Left renal pelvis (tissue), 4 donors: Measurements from ENCODE around the gene MEN1. TPM values are rescaled to one million over a fixed set of nuclear protein-coding genes. Genes with fewer than 3 reads are reported as not detected.
"Not testable (repeated sequence)": the region's sequence is repeated elsewhere in the genome, so short reads cannot be mapped to it uniquely, and the experiment has no call there.

Source experiments
- DNase-seq, 4 donors: peaks; one replicate each; pipeline ENCODE4 v3.0.0-alpha.2; 2013; ENCODE audit warnings: low read depth in 4 of 4, low spot score in 3 of 4
- polyA plus RNA-seq, 4 donors: library from polyadenylated mRNA; unstranded; fragments of 120-200 nt; gene quantifications; one replicate each; pipeline ENCODE4 v1.2.1, GENCODE V29; 2013; ENCODE audit not compliant: insufficient read length in 4 of 4

Gene MEN1
- polyA plus RNA-seq, 4 donors: 31.4 to 50.8 (median 36.5) TPM

DNA sequence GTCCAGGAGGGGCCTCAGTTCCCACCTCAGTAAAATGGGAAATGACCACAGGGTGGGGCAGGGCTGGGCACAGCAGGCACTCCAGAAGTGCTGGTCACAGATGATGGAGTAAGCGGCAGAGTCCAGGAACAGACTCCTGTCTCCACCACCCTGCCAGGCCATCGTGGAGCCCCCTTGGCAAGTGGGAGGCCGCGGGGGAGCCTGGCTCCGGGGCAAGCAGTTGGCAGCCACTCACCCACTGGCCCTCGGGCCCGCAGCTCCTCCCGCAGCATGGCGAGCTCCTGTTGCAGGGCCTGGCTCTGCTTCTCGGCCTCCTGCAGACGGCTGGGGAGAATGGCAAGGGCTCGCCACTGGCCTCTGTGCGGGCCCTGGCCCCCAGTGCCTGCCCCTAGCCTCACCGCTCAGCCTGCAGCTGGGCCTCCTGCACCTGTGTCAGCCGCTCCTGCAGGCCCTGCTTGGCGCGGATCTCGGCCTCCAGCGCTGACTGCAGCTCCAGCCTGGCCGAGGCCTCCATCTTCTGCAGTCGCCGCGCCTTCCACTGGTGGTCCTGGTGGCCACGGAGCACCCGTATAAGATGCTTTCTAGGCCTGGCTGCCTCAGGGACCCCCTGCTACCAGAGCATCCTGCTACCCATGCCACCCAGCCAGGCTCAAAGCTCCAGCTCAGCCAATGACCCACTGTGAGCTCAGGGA is 23.8 kb upstream of the MEN1 start:
- DNase-seq: no peak

DNA sequence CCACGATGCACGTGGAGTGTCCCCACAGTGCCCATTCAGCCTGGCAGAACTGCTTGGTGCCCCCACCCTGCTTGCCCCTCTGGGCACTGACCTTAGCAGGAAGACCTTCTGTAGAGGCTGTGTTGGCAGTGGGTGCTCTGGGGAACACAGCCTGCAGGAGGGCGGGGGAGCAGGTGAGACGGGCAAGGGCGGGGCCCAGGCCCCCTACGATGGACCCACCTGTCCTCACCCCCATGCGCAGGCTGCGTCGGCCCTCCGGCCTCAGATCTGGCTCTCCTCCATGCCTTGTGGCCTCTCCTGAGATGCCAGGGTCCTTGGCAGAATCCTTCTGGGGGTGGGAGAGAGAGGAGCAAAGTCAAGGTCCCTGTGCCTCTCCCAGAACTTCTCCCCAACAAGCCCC is 23.2 kb upstream of the MEN1 start:
- DNase-seq: no peak

DNA sequence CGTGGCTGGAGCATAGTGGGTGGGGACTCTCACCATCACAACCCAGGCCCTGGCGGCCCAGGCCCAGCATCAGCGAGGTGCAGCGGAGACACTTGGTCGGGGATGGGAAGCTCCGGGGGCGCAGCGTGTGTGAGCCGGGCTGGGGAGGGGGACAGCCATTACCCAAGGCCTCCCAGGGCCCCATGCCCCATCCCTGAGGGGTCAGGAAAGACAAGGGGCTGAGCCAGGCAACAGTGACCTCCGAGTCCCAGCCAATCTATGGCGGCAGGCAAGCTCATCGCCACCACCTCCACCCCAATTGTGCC is 22.8 kb upstream of the MEN1 start:
- no peak for DNase-seq

DNA sequence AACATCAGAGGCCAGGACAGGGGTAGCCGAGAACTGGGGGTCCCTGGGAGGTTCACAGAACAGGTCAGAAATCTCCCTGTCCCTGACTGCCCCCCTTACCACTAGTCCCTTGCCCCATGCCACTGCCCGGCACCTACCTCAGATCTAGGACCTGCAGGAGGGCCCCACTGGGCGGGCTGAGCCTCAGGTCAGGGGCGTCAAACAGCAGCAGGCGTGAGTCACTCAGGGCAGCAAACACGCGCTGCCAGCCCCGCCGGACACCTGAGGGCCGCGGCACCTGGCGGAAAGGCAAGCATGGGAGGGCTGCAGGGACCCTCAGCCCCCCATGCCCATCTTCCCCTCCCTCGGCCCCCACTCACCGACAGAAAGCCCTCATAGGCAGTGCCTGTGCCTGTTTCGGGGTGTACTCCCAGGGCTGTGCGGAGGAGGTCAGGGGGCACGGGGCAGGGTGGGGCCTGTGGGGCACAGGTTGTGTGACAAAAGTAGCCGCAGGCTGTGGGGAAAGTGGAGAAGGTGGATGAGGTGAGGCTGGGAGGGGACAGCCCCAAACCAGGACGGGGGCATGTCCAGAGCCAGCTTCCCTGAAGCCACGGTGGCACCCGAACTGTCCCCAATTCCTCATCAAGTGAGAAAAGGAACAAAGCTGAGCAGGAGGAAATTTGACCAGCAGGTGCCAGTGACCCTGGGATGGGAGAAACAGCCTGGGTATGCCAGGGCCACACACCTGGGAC is 22.3 kb upstream of the MEN1 start:
- DNase-seq: no peak

DNA sequence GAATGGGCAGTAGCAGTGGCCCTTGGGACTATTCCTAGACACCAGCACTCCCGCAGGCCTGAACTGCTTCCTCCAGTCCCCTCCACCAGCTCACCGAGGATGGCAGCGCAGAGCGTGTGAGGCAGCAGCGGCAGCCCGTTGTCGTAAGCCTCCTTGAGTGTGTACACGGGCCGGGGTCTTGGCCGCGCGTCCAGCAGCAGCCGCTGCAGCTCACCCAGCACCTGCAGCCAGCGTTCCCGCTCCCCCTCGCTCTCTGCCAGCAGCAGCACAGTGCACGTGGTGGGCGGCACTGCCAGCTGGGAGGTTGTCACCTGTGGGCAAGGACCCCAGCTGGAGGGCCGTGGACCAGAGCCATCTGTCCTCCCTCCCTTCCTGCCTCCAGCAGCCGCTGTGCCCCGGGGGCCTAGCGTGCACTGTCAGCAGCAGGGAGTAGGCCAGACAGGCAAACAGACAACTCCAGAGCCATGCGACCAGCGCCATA is 21.1 kb upstream of the MEN1 start:
- DNase-seq: no peak

DNA sequence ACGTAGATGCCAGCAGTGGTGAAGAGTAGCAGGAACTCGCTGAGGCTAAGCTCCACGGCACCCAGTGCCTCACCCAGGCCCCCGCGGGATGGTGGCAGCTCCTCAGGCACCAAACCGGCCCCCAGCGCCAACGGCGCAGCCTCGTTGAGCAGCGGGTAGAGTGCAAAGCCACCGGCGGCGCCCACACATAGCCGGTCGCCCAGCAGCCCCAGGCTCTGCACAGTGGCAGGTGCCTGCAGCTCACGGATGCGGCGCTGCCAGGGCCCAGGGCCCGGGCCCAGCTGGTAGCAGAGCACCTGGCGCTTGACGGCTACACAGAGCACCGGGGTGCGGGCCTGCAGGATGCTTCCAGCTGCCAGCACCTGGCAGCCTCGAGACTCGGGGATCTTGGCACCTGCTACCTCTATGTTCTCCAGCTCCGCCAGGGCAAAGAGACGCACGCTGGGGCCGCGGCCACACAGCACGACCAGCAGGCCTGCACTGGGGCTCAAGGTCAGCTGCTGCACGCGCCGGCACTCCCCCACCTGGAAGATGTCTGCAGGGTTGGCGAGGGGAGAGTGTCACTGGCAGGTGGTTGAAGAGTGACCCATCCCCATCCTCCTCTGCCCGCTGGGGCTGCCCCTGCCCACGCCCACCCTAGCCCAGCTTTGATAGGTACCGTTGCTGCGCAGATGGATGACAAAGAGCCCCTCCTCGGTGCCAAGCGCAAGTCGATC is 19.3 kb upstream of the MEN1 start:
- DNase-seq: no peak

DNA sequence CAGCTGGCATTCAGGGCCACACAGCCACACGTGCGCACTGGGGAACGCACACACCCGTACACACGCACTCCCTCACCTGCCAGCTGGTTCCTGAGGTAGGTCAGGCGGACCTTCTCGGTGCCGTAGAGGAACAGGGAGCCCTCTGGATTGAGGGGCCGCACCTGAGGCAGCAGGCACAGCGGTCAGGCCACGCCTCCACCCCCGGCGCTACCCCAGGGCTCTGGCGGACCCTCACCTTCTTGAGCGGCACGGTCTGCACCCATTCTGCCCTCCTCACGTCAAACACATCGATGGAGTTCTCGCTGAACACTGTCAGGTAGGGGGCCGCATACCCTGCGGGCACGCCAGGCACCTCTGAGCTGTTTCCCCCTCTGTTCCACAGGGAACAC is 17.1 kb upstream of the MEN1 start:
- no peak for DNase-seq

DNA sequence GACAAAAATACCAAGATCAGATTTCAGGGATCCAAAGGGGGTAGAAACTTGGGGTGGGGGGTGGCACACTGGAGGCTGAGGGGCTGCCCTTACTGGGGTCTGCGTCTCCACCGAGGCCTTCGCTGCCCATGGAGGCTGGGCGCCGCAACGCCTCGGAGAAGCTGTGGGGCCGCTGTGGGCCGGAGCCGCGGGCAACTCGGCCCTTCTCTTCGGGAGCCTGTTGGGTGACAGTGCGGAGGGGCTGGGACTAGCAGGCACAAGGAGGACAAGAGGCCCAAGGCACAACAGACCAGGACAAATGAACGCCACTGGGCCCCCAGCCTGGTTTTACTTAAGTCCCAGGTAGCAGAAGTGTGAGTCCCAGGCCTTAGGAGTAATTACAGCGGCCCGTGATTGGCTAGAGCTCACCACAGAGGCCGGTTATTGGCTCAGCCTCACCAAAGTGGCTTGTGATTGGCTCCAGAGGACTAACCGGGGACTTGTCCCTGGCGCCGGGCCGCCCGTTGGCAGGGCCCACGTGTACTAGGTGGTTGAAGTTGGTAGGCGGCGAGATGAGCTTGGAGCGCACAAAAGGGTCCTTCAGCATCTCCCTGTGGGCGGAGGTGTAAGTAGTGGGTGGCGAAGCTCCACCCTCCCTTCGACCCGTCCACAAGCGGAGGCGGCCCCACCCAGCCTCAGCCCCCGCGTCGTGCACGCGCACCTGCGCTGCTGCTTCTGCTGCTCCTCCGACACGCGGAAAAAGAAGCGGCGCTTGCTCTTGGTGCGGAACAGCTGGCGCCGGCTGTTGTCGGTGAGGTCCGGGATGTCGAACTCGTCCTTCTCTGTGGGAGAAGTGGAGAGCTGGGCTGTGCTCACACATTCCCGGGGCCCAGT is 16.5 kb upstream of the MEN1 start:
- DNase-seq: no peak

DNA sequence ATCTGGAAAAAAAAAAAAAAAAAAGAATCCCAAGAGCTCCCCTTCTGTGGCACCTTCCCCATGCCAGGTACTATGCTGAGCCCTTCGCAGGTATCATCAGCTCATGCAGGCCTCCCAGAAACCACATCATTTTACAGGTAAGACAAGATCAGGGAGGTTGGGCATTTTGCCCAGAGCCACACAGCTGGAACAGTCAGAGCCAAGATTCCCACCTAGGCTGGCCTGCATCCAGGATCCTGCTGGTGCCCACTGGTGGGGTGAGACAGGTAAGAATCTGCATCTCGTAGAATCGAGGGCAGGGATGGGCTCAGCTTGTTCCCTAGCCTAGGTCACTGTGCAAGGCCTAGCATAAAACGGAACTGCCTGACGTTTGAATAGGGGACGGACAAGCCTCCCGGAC is 15.7 kb upstream of the MEN1 start:
- no peak for DNase-seq

DNA sequence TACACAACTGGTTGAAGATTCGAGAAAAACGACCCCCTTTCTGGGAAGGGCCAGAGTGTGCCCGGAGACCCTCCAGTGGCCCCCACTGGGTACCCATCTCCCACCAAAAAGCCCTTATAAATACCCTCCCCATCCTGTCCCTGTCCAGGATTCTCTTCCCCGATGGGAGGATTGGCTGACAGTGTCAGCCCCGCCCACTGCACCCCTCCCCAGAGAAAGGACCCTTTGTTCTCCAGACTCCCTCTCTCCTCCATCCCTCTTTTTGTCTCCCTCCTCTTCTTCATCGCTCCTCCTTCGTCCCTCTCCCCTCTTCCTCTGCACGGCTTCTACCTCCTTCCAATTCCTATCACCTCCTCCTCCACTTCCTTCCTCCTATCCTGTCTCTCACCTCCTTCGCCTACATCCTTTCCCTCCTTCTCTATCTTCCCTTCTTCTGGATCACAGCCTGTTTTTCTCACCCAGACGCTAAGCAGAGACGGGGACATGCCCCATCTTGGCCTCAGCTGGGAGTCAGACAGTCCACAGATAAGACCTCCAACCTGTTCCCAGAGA is 13.3 kb upstream of the MEN1 start:
- DNase-seq: no peak

DNA sequence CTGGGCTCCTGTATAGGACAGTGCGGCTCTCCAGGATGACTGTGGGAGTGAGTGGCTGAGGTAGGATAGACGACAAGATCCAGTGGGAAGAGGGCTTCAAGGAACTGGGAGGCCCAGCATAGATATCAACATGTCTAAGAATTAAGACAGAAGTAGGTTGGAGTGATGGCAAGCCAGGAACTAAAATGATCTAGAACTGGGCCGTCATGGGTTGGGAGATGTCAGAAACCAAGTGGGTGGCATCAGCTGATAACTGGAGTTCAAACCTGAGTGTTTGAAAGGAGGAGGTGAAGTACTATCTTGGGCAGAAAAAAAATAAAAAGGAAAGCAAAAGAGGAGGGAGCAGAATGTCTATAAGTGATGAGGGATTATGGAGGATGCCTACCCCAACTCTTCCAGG is 7.1 kb upstream of the MEN1 start:
- no peak for DNase-seq

DNA sequence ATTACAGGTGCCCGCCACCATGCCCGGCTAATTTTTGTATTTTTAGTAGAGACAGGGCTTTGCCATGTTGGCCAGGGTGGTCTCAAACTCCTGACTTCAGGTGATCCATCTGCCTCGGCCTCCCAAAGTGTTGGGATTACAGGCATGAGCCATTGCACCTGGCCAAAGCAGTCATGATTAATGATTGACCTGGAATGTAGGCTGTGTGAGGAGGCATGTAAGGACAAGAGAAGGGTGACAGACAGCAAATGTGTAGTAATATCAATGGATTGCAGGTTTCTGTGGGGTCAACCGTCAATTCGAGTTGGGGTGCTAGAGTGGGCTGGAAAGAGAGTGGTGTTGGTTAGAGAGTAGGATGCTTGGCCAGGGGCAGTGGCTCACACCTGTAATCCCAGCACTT is 5.1 kb upstream of the MEN1 start:
- DNase-seq: not testable (repeated sequence)

DNA sequence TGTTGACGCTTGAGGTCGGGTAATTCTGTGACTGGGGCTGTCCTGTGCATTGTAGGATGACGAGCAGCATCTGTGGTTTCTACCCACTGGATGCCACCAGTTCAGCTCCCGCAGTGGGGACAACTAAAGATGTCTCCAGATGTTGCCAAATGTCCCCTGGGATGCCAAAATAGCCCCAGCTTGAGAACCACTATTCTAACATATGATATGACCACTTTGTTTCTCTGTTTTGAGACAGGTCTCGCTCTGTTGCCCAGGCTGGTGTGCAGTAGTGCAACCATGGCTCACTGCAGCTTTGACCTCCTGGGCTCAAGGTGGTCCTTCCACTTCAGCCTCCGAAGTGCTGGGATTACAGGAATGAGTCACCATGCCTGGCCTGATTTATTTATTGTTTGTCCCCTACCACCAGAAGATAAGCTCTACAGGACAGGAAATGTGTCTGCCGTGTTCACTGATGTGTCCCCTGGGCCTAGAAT is 4.4 kb upstream of the MEN1 start:
- DNase-seq: no peak

DNA sequence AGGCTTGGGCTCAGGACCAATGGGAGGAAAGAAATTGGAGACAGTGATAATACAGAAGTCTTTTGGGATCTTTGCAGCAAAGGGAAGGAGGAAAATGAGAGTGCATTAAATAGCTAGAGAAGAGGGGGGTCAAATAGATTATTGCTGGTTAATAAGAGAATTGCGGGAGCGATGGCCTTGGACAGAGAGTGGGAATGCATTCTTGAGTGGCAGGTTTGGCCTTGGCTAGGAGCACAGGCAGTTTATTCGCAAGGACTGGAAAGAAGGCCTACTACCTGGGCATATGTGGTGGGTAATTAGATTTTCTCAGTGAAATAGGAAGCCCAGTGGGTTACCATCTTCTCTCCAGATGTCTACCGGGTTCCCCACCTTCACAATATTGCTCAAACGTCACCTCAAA is 3.5 kb upstream of the MEN1 start:
- DNase-seq: no peak

DNA sequence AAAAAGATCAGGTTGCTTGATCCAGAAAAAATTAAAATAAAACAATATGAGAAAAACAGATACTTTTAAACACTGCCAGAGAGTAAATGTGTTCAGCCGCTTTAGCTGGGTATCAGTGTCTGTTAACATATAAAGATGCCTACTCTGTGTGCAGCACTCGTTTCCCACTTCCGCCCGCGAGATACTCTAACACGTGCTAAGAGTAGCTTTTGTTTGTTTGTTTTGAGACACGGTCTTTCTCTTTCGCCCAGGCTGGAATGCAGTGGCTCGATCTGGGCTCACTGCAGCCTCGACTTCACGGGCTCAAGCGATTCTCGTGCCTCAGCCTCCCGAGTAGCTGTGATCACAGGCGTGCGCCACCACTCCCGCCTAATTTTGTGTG is 531 bp upstream of the MEN1 start:
- DNase-seq: no peak

DNA sequence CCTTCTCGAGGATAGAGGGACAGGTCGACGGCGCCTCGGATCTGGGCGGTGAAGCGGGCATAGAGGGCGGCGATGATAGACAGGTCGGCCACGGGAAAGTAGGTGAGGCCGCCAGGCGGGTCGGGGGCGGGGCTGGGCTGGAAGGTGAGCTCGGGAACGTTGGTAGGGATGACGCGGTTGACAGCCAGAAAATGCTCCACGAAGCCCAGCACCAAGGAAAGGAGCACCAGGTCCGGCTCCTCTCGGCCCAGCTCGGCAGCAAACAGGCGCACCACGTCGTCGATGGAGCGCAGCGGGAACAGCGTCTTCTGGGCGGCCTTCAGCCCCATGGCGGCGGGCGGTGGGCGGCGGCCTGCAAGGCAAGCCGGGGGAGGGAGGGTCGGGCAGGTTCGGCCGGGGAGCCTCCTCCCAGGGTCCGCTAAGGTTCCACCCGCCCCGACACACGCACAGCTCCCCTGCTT is 540 bp downstream of the MEN1 start:
- DNase-seq: no peak

DNA sequence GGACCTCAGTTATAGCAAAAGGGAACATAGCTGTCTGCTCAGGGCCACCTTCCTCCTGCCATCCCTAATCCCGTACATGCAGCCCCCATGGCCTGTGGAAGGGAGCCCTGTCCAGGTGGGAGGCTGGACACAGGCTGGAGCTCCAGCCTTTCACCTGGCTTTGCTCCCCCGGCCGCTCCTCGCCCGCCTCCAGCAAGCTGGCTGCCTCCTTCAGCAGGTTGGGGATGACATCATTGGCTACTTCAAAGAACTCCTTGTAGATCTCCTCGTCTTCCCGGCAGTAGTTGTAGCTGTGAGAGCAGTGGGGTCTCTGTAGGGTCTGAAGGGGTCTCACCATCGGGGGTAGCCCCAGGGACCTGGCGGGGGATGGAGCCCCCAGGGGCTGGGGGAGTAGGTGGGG is 4.9 kb downstream of the MEN1 start:
- DNase-seq: no peak

DNA sequence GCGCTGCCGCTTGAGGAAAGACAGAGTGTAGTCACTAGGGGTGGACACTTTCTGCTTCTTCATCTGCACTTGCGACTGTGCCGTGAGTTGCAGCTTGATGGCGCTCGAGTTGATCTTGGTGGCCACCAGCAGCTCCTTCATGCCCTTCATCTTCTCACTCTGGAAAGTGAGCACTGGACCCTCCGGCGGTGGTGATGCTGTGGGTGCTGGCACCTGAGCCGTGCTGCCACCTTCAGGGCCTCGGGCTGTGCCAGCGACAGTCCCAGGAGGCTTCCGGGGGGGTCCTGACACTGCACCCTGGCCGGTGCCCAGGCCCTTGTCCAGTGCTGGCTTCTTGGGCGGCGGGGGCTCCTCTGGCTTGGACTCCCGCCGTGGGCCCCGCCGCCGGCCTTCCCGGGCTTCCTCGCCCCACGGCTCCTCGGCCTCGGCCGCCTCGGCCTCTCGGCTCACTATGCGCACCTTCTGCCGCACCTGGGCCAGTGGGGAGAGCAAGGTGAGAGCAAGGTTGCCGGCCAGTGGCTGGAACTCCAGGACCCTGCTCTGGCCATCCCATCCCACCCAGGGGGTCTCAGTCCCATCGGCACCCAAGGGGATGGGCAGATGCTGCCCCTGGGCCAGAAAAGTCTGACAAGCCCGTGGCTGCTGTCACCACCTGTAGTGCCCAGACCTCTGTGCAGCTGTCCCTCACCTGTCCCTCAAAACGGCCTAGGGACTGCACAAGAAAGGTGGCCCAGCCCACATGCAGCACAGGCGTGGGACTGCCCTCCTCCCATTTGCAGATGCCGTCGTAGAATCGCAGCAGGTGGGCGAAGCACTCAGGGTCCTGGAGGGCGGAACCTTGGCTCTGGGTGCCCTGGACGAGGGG is 5.8 kb downstream of the MEN1 start:
- no peak for DNase-seq

DNA sequence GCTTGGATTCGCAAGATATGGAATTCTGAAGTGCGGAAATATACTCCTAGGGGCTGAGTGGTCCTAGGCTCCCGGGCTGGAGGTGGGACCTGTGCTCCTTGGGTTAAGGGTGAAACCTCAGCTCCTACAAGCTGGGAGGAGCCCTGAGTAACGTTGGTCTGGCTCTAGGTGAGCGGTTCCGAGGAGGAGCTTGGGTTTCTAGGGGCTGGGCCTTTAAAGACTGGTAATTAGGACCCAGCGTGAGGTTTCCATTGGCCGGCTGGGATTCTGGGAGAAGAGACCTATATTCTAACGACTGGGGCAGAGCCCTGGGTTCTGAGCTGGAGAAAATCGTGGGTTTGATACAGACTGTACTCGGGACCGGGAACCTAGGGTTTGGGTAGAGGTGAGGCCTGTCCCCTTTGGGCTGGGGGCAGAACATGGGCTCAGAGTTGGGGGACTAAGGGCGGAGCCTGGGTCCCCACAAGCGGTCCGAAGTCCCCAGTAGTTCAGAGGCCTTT is 6.5 kb downstream of the MEN1 start:
- DNase-seq: no peak
